H1 (cell line): ENCODE data around the gene ZDHHC24. TPM values are rescaled to one million over a fixed set of nuclear protein-coding genes. Genes with fewer than 3 reads are reported as not detected.

Experiments
- CTCF ChIA-PET: fragments of 300-600 bp; sonication (Branson Sonifier 250); formaldehyde crosslinking; loops from one replicate; lab custom pipeline; 2021; ENCODE audit not compliant: partially characterized antibody; lab: Charles Lee
- POLR2A ChIA-PET: fragments of 300-600 bp; sonication (Branson Sonifier 250); formaldehyde crosslinking; loops from one replicate; lab custom pipeline; 2021; ENCODE audit warnings: inconsistent platforms; ENCODE audit not compliant: partially characterized antibody; lab: Charles Lee
- DNase-seq, 2 experiments: peaks; one replicate each; pipeline versions ENCODE4 v3.0.0 to v3.0.0-alpha.2; 2010 to 2022; ENCODE audit warnings: low spot score in 2 of 2, low read depth in 1 of 2, mixed read lengths in 1 of 2
- FAIRE-seq: peaks from 2 replicates; lab custom pipeline; 2011; peaks lifted over from hg19 to GRCh38; lab: Jason Lieb, UNC
- H2AFZ ChIP-seq: 2 replicates; pipeline ENCODE4 v1.8.1; 2012; ENCODE audit warnings: low read length, inconsistent platforms
- H2AK5ac ChIP-seq: 2 replicates; pipeline ENCODE4 v1.6.1; 2013; ENCODE audit warnings: low read depth, low read length
- H2BK120ac ChIP-seq: replicated peaks from 2 replicates; pipeline ENCODE3; 2013; ENCODE audit warnings: low read depth, low read length, inconsistent platforms
- H2BK12ac ChIP-seq: 2 replicates; pipeline ENCODE4 v1.6.1; 2013; ENCODE audit warnings: low read depth, low read length
- H2BK15ac ChIP-seq: 2 replicates; pipeline ENCODE4 v1.6.1; 2013; ENCODE audit warnings: low read length
- H2BK20ac ChIP-seq: 2 replicates; pipeline ENCODE4 v1.6.1; 2013; ENCODE audit warnings: low read length
- H2BK5ac ChIP-seq: 2 replicates; pipeline ENCODE4 v1.6.1; 2013; ENCODE audit warnings: low read depth, low read length
- H3K14ac ChIP-seq: 2 replicates; pipeline ENCODE4 v1.6.1; 2013; ENCODE audit warnings: inconsistent platforms; ENCODE audit not compliant: insufficient read length
- H3K18ac ChIP-seq: 2 replicates; pipeline ENCODE4 v1.6.1; 2013; ENCODE audit warnings: low read length; ENCODE audit errors: extremely low read depth
- H3K23ac ChIP-seq: 2 replicates; pipeline ENCODE4 v1.6.1; 2013; ENCODE audit warnings: inconsistent platforms; ENCODE audit not compliant: insufficient read length
- H3K23me2 ChIP-seq: 2 replicates; pipeline ENCODE4 v1.6.1; 2013; ENCODE audit warnings: low read depth, low read length
- H3K27ac ChIP-seq: 2 replicates; pipeline ENCODE4 v1.6.1; 2011; ENCODE audit warnings: low read depth, low read length, inconsistent platforms
- H3K27me3 ChIP-seq, 4 experiments: replicated peaks in 1 of 4; 1 replicate in 1 of 4; 2 replicates in 3 of 4; pipeline versions ENCODE4 v1.6.1 to v1.8.1; 2011 to 2013; ENCODE audit warnings: low read length in 3 of 4, mild to moderate bottlenecking in 3 of 4, inconsistent platforms in 2 of 4, mixed read lengths in 2 of 4, moderate library complexity in 1 of 4; ENCODE audit not compliant: control insufficient read depth in 3 of 4, insufficient read depth in 3 of 4; ENCODE audit errors: extremely low read depth in 1 of 4
- H3K36me3 ChIP-seq, 4 experiments: 2 replicates each; pipeline versions ENCODE4 v1.6.1 to v1.8.1; 2011 to 2013; ENCODE audit warnings: mild to moderate bottlenecking in 4 of 4, low read length in 3 of 4, moderate library complexity in 2 of 4, control low read depth in 1 of 4, inconsistent platforms in 1 of 4; ENCODE audit not compliant: insufficient read depth in 4 of 4, control insufficient read depth in 2 of 4
- H3K4ac ChIP-seq: replicated peaks from 2 replicates; pipeline ENCODE3; 2013; ENCODE audit warnings: low read length, low read depth, mixed read lengths, inconsistent platforms; ENCODE audit not compliant: insufficient read length
- H3K4me1 ChIP-seq, 4 experiments: replicated peaks in 1 of 4; 1 replicate in 1 of 4; 2 replicates in 3 of 4; pipeline versions ENCODE4 v1.6.1 to v1.8.1; 2011 to 2013; ENCODE audit warnings: low read length in 3 of 4, inconsistent platforms in 2 of 4, mixed read lengths in 1 of 4; ENCODE audit not compliant: insufficient read depth in 4 of 4, control insufficient read depth in 3 of 4
- H3K4me2 ChIP-seq, 2 experiments: 2 replicates each; pipeline versions ENCODE4 v1.6.1 to v1.8.1; 2011 to 2013; ENCODE audit warnings: low read depth in 2 of 2, low read length in 2 of 2, control low read depth in 1 of 2, inconsistent platforms in 1 of 2, mild to moderate bottlenecking in 1 of 2; ENCODE audit not compliant: insufficient read depth in 1 of 2
- H3K4me3 ChIP-seq, 4 experiments: fragments of 200-600, 300-600 bp in 1 of 4; sonication (generic), shearing (Covaris generic), sonication (Bioruptor Twin) in 1 of 4; 2 replicates each; pipeline versions ENCODE4 v1.5.1 to v1.8.1; 2011 to 2016; ENCODE audit warnings: low read length in 4 of 4, low read depth in 3 of 4, control low read depth in 2 of 4, inconsistent platforms in 2 of 4, mild to moderate bottlenecking in 2 of 4, mixed read lengths in 1 of 4, moderate library complexity in 1 of 4; ENCODE audit not compliant: insufficient read depth in 2 of 4; ENCODE audit errors: extremely low read depth in 1 of 4
- H3K56ac ChIP-seq: replicated peaks from 2 replicates; pipeline ENCODE3; 2013; ENCODE audit warnings: low read depth, mild to moderate bottlenecking, mixed read lengths, low read length, inconsistent platforms; ENCODE audit not compliant: insufficient read length
- H3K79me1 ChIP-seq: 2 replicates; pipeline ENCODE4 v1.6.1; 2013; ENCODE audit warnings: low read depth, low read length, control low read depth
- H3K79me2 ChIP-seq, 2 experiments: 2 replicates each; pipeline versions ENCODE4 v1.6.1 to v1.8.1; 2012 to 2013; ENCODE audit warnings: low read length in 2 of 2, mild to moderate bottlenecking in 2 of 2, inconsistent platforms in 1 of 2; ENCODE audit not compliant: insufficient read depth in 2 of 2, control insufficient read depth in 1 of 2
- H3K9ac ChIP-seq, 4 experiments: replicated peaks in 1 of 4; 1 replicate in 1 of 4; 2 replicates in 3 of 4; pipeline versions ENCODE4 v1.6.1 to v1.8.1; 2011 to 2013; ENCODE audit warnings: low read depth in 3 of 4, low read length in 3 of 4, control low read depth in 2 of 4, mild to moderate bottlenecking in 2 of 4, moderate library complexity in 2 of 4, inconsistent platforms in 1 of 4; ENCODE audit errors: extremely low read depth in 1 of 4
- H3K9me3 ChIP-seq, 2 experiments: 2 replicates each; pipeline versions ENCODE4 v1.6.1 to v1.8.1; 2012 to 2013; ENCODE audit warnings: mild to moderate bottlenecking in 2 of 2, moderate library complexity in 2 of 2, control low read depth in 1 of 2, inconsistent platforms in 1 of 2, low read depth in 1 of 2, low read length in 1 of 2, mixed read lengths in 1 of 2; ENCODE audit not compliant: insufficient read depth in 2 of 2
- H4K20me1 ChIP-seq, 2 experiments: replicated peaks in 1 of 2; 2 replicates each; pipeline versions ENCODE3 to v1.8.1; 2011 to 2013; ENCODE audit warnings: inconsistent platforms in 2 of 2, low read length in 2 of 2, mild to moderate bottlenecking in 1 of 2; ENCODE audit not compliant: insufficient read depth in 2 of 2, control insufficient read depth in 1 of 2
- H4K5ac ChIP-seq: 2 replicates; pipeline ENCODE4 v1.6.1; 2013; ENCODE audit warnings: low read length, low read depth, mixed read lengths, inconsistent platforms; ENCODE audit not compliant: insufficient read length
- H4K8ac ChIP-seq: 2 replicates; pipeline ENCODE4 v1.8.0; 2013; ENCODE audit warnings: mild to moderate bottlenecking, moderate library complexity, low read length, inconsistent platforms; ENCODE audit not compliant: insufficient read depth; ENCODE audit errors: extremely low read depth
- H4K91ac ChIP-seq: replicated peaks from 2 replicates; pipeline ENCODE3; 2013; ENCODE audit warnings: low read length, mixed read lengths, inconsistent platforms; ENCODE audit not compliant: insufficient read length
- ASH2L ChIP-seq: fragments of 200-600, 300-600 bp; sonication (generic); IDR thresholded peaks from one replicate; pipeline ENCODE4 v1.7.1; 2017; ENCODE audit warnings: low read length
- CEBPB ChIP-seq: IDR thresholded peaks from 2 replicates; pipeline ENCODE4 v1.6.1; 2012; ENCODE audit warnings: low read depth, low read length
- HDAC6 ChIP-seq: IDR thresholded peaks from one replicate; pipeline ENCODE4 v1.7.1; 2012; ENCODE audit warnings: low read depth, mild to moderate bottlenecking, inconsistent platforms, low read length, moderate library complexity
- JUND ChIP-seq: IDR thresholded peaks from 2 replicates; pipeline ENCODE4 v1.6.1; 2011; ENCODE audit warnings: mild to moderate bottlenecking, improper control_type of control experiment, low read length
- KDM4A ChIP-seq: IDR thresholded peaks from one replicate; pipeline ENCODE4 v1.7.1; 2012; ENCODE audit warnings: low read depth, mild to moderate bottlenecking, moderate library complexity, low read length, inconsistent platforms; ENCODE audit not compliant: severe bottlenecking
- RBBP5 ChIP-seq: IDR thresholded peaks from 2 replicates; pipeline ENCODE4 v1.7.1; 2012; ENCODE audit warnings: low read depth, mild to moderate bottlenecking, inconsistent platforms, low read length, moderate library complexity, borderline replicate concordance
- RFX5 ChIP-seq: IDR thresholded peaks from 2 replicates; pipeline ENCODE4 v1.6.1; 2011; ENCODE audit warnings: low read depth, low read length, improper control_type of control experiment, borderline replicate concordance
- RXRA ChIP-seq: IDR thresholded peaks from 2 replicates; pipeline ENCODE4 v1.6.1; 2011; ENCODE audit warnings: low read depth, mild to moderate bottlenecking, low read length, moderate library complexity; ENCODE audit not compliant: insufficient read depth
- SP1 ChIP-seq: IDR thresholded peaks from 2 replicates; pipeline ENCODE4 v1.6.1; 2011; ENCODE audit warnings: low read depth, low read length
- SRF ChIP-seq: IDR thresholded peaks from 2 replicates; pipeline ENCODE4 v1.6.1; 2011; ENCODE audit warnings: mild to moderate bottlenecking, low read depth, low read length, moderate library complexity
- TAF7 ChIP-seq: optimal IDR thresholded peaks from 2 replicates; pipeline ENCODE3; 2011; ENCODE audit warnings: low read depth, mild to moderate bottlenecking, inconsistent platforms, low read length, moderate library complexity, borderline replicate concordance
- WGBS, 2 experiments: shearing (Covaris generic) in 1 of 2; methylation state at CpG; one replicate each; pipeline versions ENCODE4 v1.1.6 to v1.1.7; 2013 to 2015; ENCODE audit warnings: low lambda C conversion rate in 2 of 2, mixed read lengths in 2 of 2, inconsistent platforms in 1 of 2, low coverage in 1 of 2, missing lambda C conversion rate in 1 of 2; ENCODE audit not compliant: insufficient replicate concordance in 2 of 2, insufficient coverage in 1 of 2, insufficient read length in 1 of 2; ENCODE audit errors: extremely low coverage in 1 of 2, missing lambda C conversion rate in 1 of 2; 5-methylcytosine and 5-hydroxymethylcytosine counted together
- polyA plus RNA-seq, 7 experiments: library from polyadenylated mRNA; depleted of rRNA in 3 of 7; stranded (reverse) in 5 of 7; unstranded in 2 of 7; fragments of >200 nt in 5 of 7; fragments of 200-250 nt in 2 of 7; gene quantifications; 1 replicate in 5 of 7; 2 replicates in 1 of 7; 4 replicates in 1 of 7; pipeline versions ENCODE4 v1.2.1 to v1.2.3, GENCODE V29; 2011 to 2013; ENCODE audit warnings: missing spikeins in 2 of 7, mixed read lengths in 2 of 7
- total RNA-seq: library from RNA; stranded (reverse); fragmentation: NEBNext Ultra II Directional; extraction: Animal tissue kit (Norgen Biotek cat#: 25700); gene quantifications from 2 replicates; pipeline ENCODE4 v1.2.1, GENCODE V29; 2021

Gene ZDHHC24
- total and polyA plus RNA-seq, 2 of the 8 experiments (the other 6 are each of a cell fraction or from before 2014, with no cell fraction given): 8.4 to 9.7 TPM

GRCh38 chr11:66570079-66570849 is 24.4 kb upstream of the ZDHHC24 start:
- Histone ChIP-seq H2AK5ac (0 out of 2 replicates have a peak overlapping the region, but pooled peaks have one; percentile 40), H4K5ac (peak overlapping the region; percentile 51), H3K23me2 (no peaks in the 10 kb centered on the region), H3K36me3 (no peaks in the 10 kb centered on the region), H3K4me1 (peaks cover 11 to 20% (median 14%) of the 10 kb centered on the region in 4 experiments; a peak in 6 of 7 replicates), H4K8ac (no peak overlapping the region), H3K79me2 (no peaks in the 10 kb centered on the region), H3K9me3 (peaks cover 6 to 7% of the 10 kb centered on the region in 2 experiments; a peak in 2 of 4 replicates), H3K4ac (no peak overlapping the region), H2BK12ac (peak overlapping the region; percentile 42), H2BK20ac (peak overlapping the region; percentile 91), H3K4me2 (peak overlapping the region; percentile 43 to 54), H2BK5ac (peak overlapping the region; percentile 62; the same call in 1 of the 2 replicates), H3K56ac (no peak overlapping the region), H3K27ac (peak overlapping the region; percentile 88), H3K27me3 (no peaks in the 10 kb centered on the region), H3K79me1 (no peaks in the 10 kb centered on the region), H3K18ac (peak overlapping the region; percentile 65; the same call in 1 of the 2 replicates), H3K14ac (no peak overlapping the region), H4K20me1 (no peaks in the 10 kb centered on the region), H3K4me3 (peak overlapping the region in 1 of 4 experiments; percentile 19; a peak in 1 of 8 replicates), H2AFZ (peak overlapping the region; percentile 23; the same call in 1 of the 2 replicates), H2BK15ac (peak overlapping the region; percentile 35; the same call in 1 of the 2 replicates), H3K9ac (peak overlapping the region in 2 of 4 experiments; percentile 25 to 36; a peak in 4 of 7 replicates), H2BK120ac (peak overlapping the region; percentile 75), H4K91ac (peak overlapping the region; percentile 26), H3K23ac (no peak overlapping the region)
- peak; percentile 92 for FAIRE-seq
- WGBS, 2 experiments: 46% methylated on average over 5 of the region's 5 CpGs; no CpG with 5 or more reads in 1 of the 2 experiments
- DNase-seq: no peak
- POLR2A ChIA-PET: interaction anchor here (0.6 to 4.8 kb wide), 17 partner anchors 8 to 278 kb away, joined by 3 to 51 read pairs (median 4); partner anchors contain the start of genes ACTN3, CCDC87, CCS and DPP3
- CTCF ChIA-PET: interaction anchor here (0.6 to 4.6 kb wide), 8 partner anchors 9 to 207 kb away, joined by 3 to 46 read pairs (median 4); partner anchors contain the start of genes ACTN3, CCDC87, CCS and ZDHHC24
- TF ChIP-seq RBBP5 (no peak), SRF (no peak), CEBPB (peak; percentile 49; the same call in 1 of the 2 replicates), KDM4A (peak; percentile 13), ASH2L (no peak), JUND (no peak), RFX5 (no peak), HDAC6 (no peak), RXRA (no peak), SP1 (0 out of 2 replicates have a peak, but pooled peaks have one; percentile 13), TAF7 (no peak)
